HEK293 (cell line): ENCODE measurements around the gene XDH.

Source experiments
- CTCF ChIA-PET: fragments of 350-600 bp; formaldehyde crosslinking; extraction: SDS; loops from one replicate; lab custom pipeline; 2021; ENCODE audit warnings: antibody characterized with exemption; lab: Yijun Ruan, JAX
- POLR2A ChIA-PET: fragments of 300-600 bp; formaldehyde crosslinking; extraction: SDS; loops from one replicate; lab custom pipeline; 2020; ENCODE audit warnings: antibody characterized with exemption, inconsistent platforms; lab: Yijun Ruan, JAX
- H3K27ac ChIP-seq: fragments of 200-500 bp; sonication (Bioruptor generic); 2 replicates; pipeline ENCODE4 v1.5.1; 2014; ENCODE audit warnings: low read depth, low read length, control low read depth, inconsistent platforms; ENCODE audit errors: extremely low read depth
- H3K36me3 ChIP-seq, 2 experiments: fragments of 200-500 bp in 1 of 2; sonication (Bioruptor generic) in 1 of 2; 1 replicate in 1 of 2; 2 replicates in 1 of 2; pipeline ENCODE4 v1.5.1; 2014 to 2017; ENCODE audit warnings: inconsistent platforms in 2 of 2, low read length in 2 of 2; ENCODE audit not compliant: control insufficient read depth in 2 of 2, insufficient read depth in 1 of 2
- H3K4me1 ChIP-seq: fragments of 200-500 bp; sonication (Bioruptor generic); 2 replicates; pipeline ENCODE4 v1.5.1; 2014; ENCODE audit warnings: mild to moderate bottlenecking, low read length, inconsistent platforms; ENCODE audit not compliant: control insufficient read depth, insufficient read depth
- H3K4me3 ChIP-seq: 2 replicates; pipeline ENCODE4 v1.5.1; 2011; ENCODE audit warnings: low read depth, mild to moderate bottlenecking, control low read depth, low read length, moderate library complexity
- H3K9me3 ChIP-seq: fragments of 200-500 bp; sonication (Bioruptor generic); 2 replicates; pipeline ENCODE4 v1.5.1; 2014; ENCODE audit warnings: low read depth, low read length, inconsistent platforms; ENCODE audit not compliant: control insufficient read depth, insufficient read depth
- FEZF1 ChIP-seq: fragments of 450-650 bp; formaldehyde crosslinking; IDR thresholded peaks from 2 replicates; pipeline ENCODE4 v1.5.1; 2016; ENCODE audit warnings: missing biosample characterization, missing genetic modification characterization
- GLIS1 ChIP-seq: fragments of 450-650 bp; formaldehyde crosslinking; IDR thresholded peaks from 2 replicates; pipeline ENCODE4 v1.5.1; 2016; ENCODE audit warnings: missing biosample characterization, missing genetic modification characterization
- SP7 ChIP-seq: fragments of 450-650 bp; formaldehyde crosslinking; IDR thresholded peaks from 2 replicates; pipeline ENCODE4 v1.5.1; 2016; ENCODE audit warnings: missing biosample characterization, missing genetic modification characterization
- WT1 ChIP-seq: fragments of 450-650 bp; formaldehyde crosslinking; IDR thresholded peaks from 2 replicates; pipeline ENCODE4 v1.5.1; 2016; ENCODE audit warnings: missing biosample characterization, missing genetic modification characterization
- ZFP3 ChIP-seq: fragments of 450-650 bp; formaldehyde crosslinking; IDR thresholded peaks from 2 replicates; pipeline ENCODE4 v1.5.1; 2016; ENCODE audit warnings: low read depth, missing biosample characterization, missing genetic modification characterization
- ZIC2 ChIP-seq: fragments of 450-650 bp; formaldehyde crosslinking; IDR thresholded peaks from 2 replicates; pipeline ENCODE4 v1.5.1; 2016; ENCODE audit warnings: missing biosample characterization, missing genetic modification characterization
- ZNF202 ChIP-seq: fragments of 450-650 bp; formaldehyde crosslinking; IDR thresholded peaks from 2 replicates; pipeline ENCODE4 v1.5.1; 2016; ENCODE audit warnings: missing biosample characterization, missing genetic modification characterization, borderline replicate concordance
- ZNF239 ChIP-seq: fragments of 450-650 bp; formaldehyde crosslinking; IDR thresholded peaks from 2 replicates; pipeline ENCODE4 v1.5.1; 2016; ENCODE audit warnings: missing biosample characterization, missing genetic modification characterization
- ZNF335 ChIP-seq: fragments of 450-650 bp; formaldehyde crosslinking; conservative IDR thresholded peaks from 2 replicates; pipeline ENCODE4 v1.5.1; 2016; ENCODE audit warnings: missing biosample characterization, missing genetic modification characterization
- ZNF341 ChIP-seq: fragments of 450-650 bp; formaldehyde crosslinking; IDR thresholded peaks from 2 replicates; pipeline ENCODE4; 2016; ENCODE audit warnings: low read depth, missing biosample characterization, missing genetic modification characterization
- ZNF362 ChIP-seq: fragments of 450-650 bp; formaldehyde crosslinking; IDR thresholded peaks from 2 replicates; pipeline ENCODE4 v1.5.1; 2016; ENCODE audit warnings: missing biosample characterization, missing genetic modification characterization
- ZNF433 ChIP-seq: fragments of 450-650 bp; formaldehyde crosslinking; IDR thresholded peaks from 2 replicates; pipeline ENCODE4 v1.5.1; 2016; ENCODE audit warnings: missing biosample characterization, missing genetic modification characterization, low read depth
- ZNF48 ChIP-seq: fragments of 450-650 bp; formaldehyde crosslinking; IDR thresholded peaks from 2 replicates; pipeline ENCODE4 v1.5.1; 2016; ENCODE audit warnings: missing biosample characterization, missing genetic modification characterization
- ZNF548 ChIP-seq: fragments of 450-650 bp; formaldehyde crosslinking; IDR thresholded peaks from 2 replicates; pipeline ENCODE4 v1.5.1; 2016; ENCODE audit warnings: missing biosample characterization, missing genetic modification characterization
- ZNF571 ChIP-seq: fragments of 450-650 bp; formaldehyde crosslinking; IDR thresholded peaks from 2 replicates; pipeline ENCODE4 v1.5.0; 2017; ENCODE audit warnings: missing biosample characterization, missing genetic modification characterization
- ZNF585B ChIP-seq: fragments of 450-650 bp; formaldehyde crosslinking; IDR thresholded peaks from 2 replicates; pipeline ENCODE4 v1.5.1; 2016; ENCODE audit warnings: missing biosample characterization, missing genetic modification characterization
- ZNF792 ChIP-seq: fragments of 450-650 bp; formaldehyde crosslinking; IDR thresholded peaks from 2 replicates; pipeline ENCODE4 v1.5.1; 2016; ENCODE audit warnings: missing biosample characterization, missing genetic modification characterization
- ZNF830 ChIP-seq: fragments of 450-650 bp; IDR thresholded peaks from 2 replicates; pipeline ENCODE4 v1.5.0; 2018; ENCODE audit warnings: missing biosample characterization, missing genetic modification characterization, low read depth, mild to moderate bottlenecking, moderate library complexity
- ZNF837 ChIP-seq: fragments of 450-650 bp; formaldehyde crosslinking; IDR thresholded peaks from 2 replicates; pipeline ENCODE4 v1.5.1; 2016; ENCODE audit warnings: missing biosample characterization, missing genetic modification characterization

The XDH gene

GRCh38 chr2:31322371-31322770 lies 92.2 kb downstream of the XDH start:
- TF ChIP-seq ZFP3, result no peak
- TF ChIP-seq ZNF362, result no peak
- no peak for TF ChIP-seq ZNF830 (tag by site-specific recombination)
- no peak for TF ChIP-seq ZNF335
- no peak for TF ChIP-seq ZNF571
- no peak for TF ChIP-seq ZNF433 (tag by site-specific recombination)
- TF ChIP-seq WT1 (tag by site-specific recombination), result no peak
- no peak for TF ChIP-seq ZNF239 (tag by site-specific recombination)
- Histone ChIP-seq H3K9me3 (no peaks in the 10 kb centered on the region), H3K4me1 (peaks cover 19% of the 10 kb centered on the region), H3K4me3 (no peak overlapping the region), H3K27ac (no peak overlapping the region), H3K36me3 (no peaks in the 10 kb centered on the region)
- ChIA-PET CTCF (interaction anchor here (0.6 to 1.3 kb wide), 2 partner anchors 10 to 429 kb away, joined by 3 read pairs; no protein-coding TSS in a partner anchor), POLR2A (no interaction called here)

- H3K36me3 ChIP-seq, result no peaks in the 10 kb centered on the region
- TF ChIP-seq ZNF585B (tag by site-specific recombination), result no peak
- no peak for TF ChIP-seq ZFP3
- no peak for TF ChIP-seq ZNF837 (tag by site-specific recombination)
- peak; percentile 36; the same call in 1 of the 2 replicates for TF ChIP-seq FEZF1
- TF ChIP-seq ZIC2 (tag by site-specific recombination), result peak; percentile 54
- no peaks in the 10 kb centered on the region for H3K9me3 ChIP-seq
- H3K4me3 ChIP-seq, result no peak overlapping the region
- H3K4me1 ChIP-seq, result peaks cover 19% of the 10 kb centered on the region
- ChIA-PET CTCF (interaction anchor here (1.7 kb wide), 1 partner anchor 13 kb away, joined by 4 read pairs; no protein-coding TSS in a partner anchor), POLR2A (interaction anchor here (0.7 kb wide), 1 partner anchor 15 kb away, joined by 3 read pairs; no protein-coding TSS in a partner anchor)
- H3K27ac ChIP-seq, result peak overlapping the region; percentile 17; the same call in 1 of the 2 replicates
These were observed 95.0 kb downstream of the XDH start for GRCh38 chr2:31319406-31320175.

GRCh38 chr2:31318361-31319336 lies 95.9 kb downstream of the XDH start:
- ChIA-PET CTCF (interaction anchor here (1.7 kb wide), 1 partner anchor 14 kb away, joined by 4 read pairs; no protein-coding TSS in a partner anchor), POLR2A (interaction anchor here (0.6 to 0.7 kb wide), 2 partner anchors 16 to 690 kb away, joined by 3 read pairs; no protein-coding TSS in a partner anchor)
- no peaks in the 10 kb centered on the region for H3K36me3 ChIP-seq
- peaks cover 19% of the 10 kb centered on the region for H3K4me1 ChIP-seq
- no peak for TF ChIP-seq ZNF548 (tag by site-specific recombination)
- TF ChIP-seq ZNF341 (tag by site-specific recombination), result peak; percentile 47
- TF ChIP-seq ZNF792 (tag by site-specific recombination), result no peak
- TF ChIP-seq FEZF1, result no peak
- peak; percentile 54 for TF ChIP-seq GLIS1 (tag by site-specific recombination)
- no peak for TF ChIP-seq ZNF202
- peak; percentile 80 for TF ChIP-seq ZIC2 (tag by site-specific recombination)
- TF ChIP-seq ZNF837 (tag by site-specific recombination), result no peak
- TF ChIP-seq SP7 (tag by site-specific recombination), result 0 out of 2 replicates have a peak, but pooled peaks have one; percentile 30
- TF ChIP-seq ZNF48 (tag by site-specific recombination), result no peak
- peak overlapping the region; percentile 49; the same call in 1 of the 2 replicates for H3K27ac ChIP-seq
- no peak overlapping the region for H3K4me3 ChIP-seq
- no peaks in the 10 kb centered on the region for H3K9me3 ChIP-seq
